Breast epithelium (tissue), 3 donors: ENCODE data around the gene CNBP.

Experiments used
- POLR2A ChIP-seq: fragments of 450-650 bp; IDR thresholded peaks from one replicate; pipeline ENCODE4 v1.6.1; 2016; ENCODE audit warnings: antibody characterized with exemption, mild to moderate bottlenecking, moderate library complexity
- TF ChIP-seq, protein P1 (sequence below), 3 donors: fragments of 450-650 bp; IDR thresholded peaks; one replicate each; pipeline ENCODE4 v1.5.1; 2016 to 2017; ENCODE audit warnings: antibody characterized with exemption in 3 of 3, mild to moderate bottlenecking in 3 of 3, moderate library complexity in 3 of 3

DNA sequence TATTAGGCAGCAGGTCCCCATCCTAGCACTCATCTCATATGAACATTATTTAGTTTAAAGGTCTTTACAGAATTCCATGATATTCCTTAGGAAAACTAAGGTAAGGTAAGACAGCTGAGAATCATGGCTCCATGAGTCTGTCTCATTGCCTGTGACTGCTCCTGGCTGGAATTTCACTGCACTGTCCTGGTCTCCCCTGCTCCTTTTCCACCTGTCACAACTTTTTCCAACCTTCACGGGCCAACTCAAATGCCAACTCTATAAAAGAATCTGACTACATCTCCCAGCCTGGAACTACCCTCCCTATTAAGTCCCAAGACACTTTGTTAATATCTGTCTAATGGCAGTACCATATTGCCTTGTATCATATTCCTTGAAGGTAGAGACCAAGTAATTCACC, 7.6 kb downstream of the CNBP start:
- TF ChIP-seq, protein P1, sequence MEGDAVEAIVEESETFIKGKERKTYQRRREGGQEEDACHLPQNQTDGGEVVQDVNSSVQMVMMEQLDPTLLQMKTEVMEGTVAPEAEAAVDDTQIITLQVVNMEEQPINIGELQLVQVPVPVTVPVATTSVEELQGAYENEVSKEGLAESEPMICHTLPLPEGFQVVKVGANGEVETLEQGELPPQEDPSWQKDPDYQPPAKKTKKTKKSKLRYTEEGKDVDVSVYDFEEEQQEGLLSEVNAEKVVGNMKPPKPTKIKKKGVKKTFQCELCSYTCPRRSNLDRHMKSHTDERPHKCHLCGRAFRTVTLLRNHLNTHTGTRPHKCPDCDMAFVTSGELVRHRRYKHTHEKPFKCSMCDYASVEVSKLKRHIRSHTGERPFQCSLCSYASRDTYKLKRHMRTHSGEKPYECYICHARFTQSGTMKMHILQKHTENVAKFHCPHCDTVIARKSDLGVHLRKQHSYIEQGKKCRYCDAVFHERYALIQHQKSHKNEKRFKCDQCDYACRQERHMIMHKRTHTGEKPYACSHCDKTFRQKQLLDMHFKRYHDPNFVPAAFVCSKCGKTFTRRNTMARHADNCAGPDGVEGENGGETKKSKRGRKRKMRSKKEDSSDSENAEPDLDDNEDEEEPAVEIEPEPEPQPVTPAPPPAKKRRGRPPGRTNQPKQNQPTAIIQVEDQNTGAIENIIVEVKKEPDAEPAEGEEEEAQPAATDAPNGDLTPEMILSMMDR (IDR thresholded peaks at IDR 0.05), result no peak
- TF ChIP-seq POLR2A, result no peak
